K562 (cell line): ENCODE measurements around the gene DOK3. TPM values are rescaled to one million over a fixed set of nuclear protein-coding genes. Genes with fewer than 3 reads are reported as not detected.

Experiments
- CC2D1A ChIP-seq: fragments of 450-650 bp; IDR thresholded peaks from 2 replicates; pipeline ENCODE4 v1.6.1; 2017; ENCODE audit warnings: mild to moderate bottlenecking
- CHD2 ChIP-seq: IDR thresholded peaks from 2 replicates; pipeline ENCODE4 v1.6.1; 2011; ENCODE audit warnings: low read depth, low read length
- EHMT2 ChIP-seq: fragments of 450-650 bp; IDR thresholded peaks from 2 replicates; pipeline ENCODE4 v1.6.1; 2018; ENCODE audit warnings: antibody characterized with exemption
- HEY1 ChIP-seq: fragments of 250-450 bp; sonication (Bioruptor Pico); IDR thresholded peaks from 2 replicates; pipeline ENCODE4 v1.5.0; 2020; ENCODE audit warnings: mild to moderate bottlenecking, moderate library complexity, borderline replicate concordance
- KLF16 ChIP-seq: IDR thresholded peaks from 2 replicates; pipeline ENCODE4 v1.6.1; 2016; ENCODE audit warnings: antibody characterized with exemption
- MEIS2 ChIP-seq: fragments of 450-650 bp; IDR thresholded peaks from 2 replicates; pipeline ENCODE4 v1.6.1; 2014; ENCODE audit warnings: mild to moderate bottlenecking; ENCODE audit not compliant: partially characterized antibody
- NFYB ChIP-seq: IDR thresholded peaks from 2 replicates; pipeline ENCODE4 v1.6.1; 2011; ENCODE audit warnings: mild to moderate bottlenecking, moderate library complexity; ENCODE audit not compliant: insufficient read length; ENCODE audit errors: extremely low read depth
- RAD51 ChIP-seq: fragments of 450-650 bp; IDR thresholded peaks from 2 replicates; pipeline ENCODE4 v1.7.1; 2016; ENCODE audit warnings: low read depth, mild to moderate bottlenecking, borderline replicate concordance
- RNF2 ChIP-seq: sonication (generic); IDR thresholded peaks from 2 replicates; pipeline ENCODE4 v1.6.1; 2016
- SRF ChIP-seq, 2 experiments: fragments of 250-450, 450-650 bp in 1 of 2; sonication (Bioruptor Pico) in 1 of 2; sonication (generic) in 1 of 2; formaldehyde crosslinking; IDR thresholded peaks; 2 replicates each; pipeline versions ENCODE4 v1.5.0 to v1.5.1; 2020 to 2022; ENCODE audit warnings: mild to moderate bottlenecking in 1 of 2, missing genetic modification reagents in 1 of 2
- SRSF3 ChIP-seq: fragments of 200-400 bp; formaldehyde crosslinking; IDR thresholded peaks from 2 replicates; pipeline ENCODE4 v1.6.1; 2016; ENCODE audit warnings: mild to moderate bottlenecking, low read length, moderate library complexity; ENCODE audit not compliant: insufficient read depth
- ZEB2 ChIP-seq: fragments of 450-650 bp; IDR thresholded peaks from 2 replicates; pipeline ENCODE4 v1.6.1; 2016
- ZFP36 ChIP-seq: fragments of 150-350 bp; IDR thresholded peaks from 2 replicates; pipeline ENCODE4 v1.6.1; 2018; ENCODE audit warnings: low read length, low read depth; ENCODE audit not compliant: partially characterized antibody
- ZNF764 ChIP-seq: fragments of 250-450 bp; sonication (Bioruptor Pico); IDR thresholded peaks from 2 replicates; pipeline ENCODE4 v1.4.0; 2020; ENCODE audit warnings: low read depth, mild to moderate bottlenecking, moderate library complexity
- polyA plus RNA-seq, 8 experiments: library from polyadenylated mRNA; depleted of rRNA in 4 of 8; stranded (reverse) in 5 of 8; unstranded in 3 of 8; fragments of >200 nt; fragmentation: Nextera tagmentation in 2 of 8; fragmentation: Illumina TruSeq in 1 of 8; extraction: Ambion mirVana in 2 of 8; extraction: Trizol in 1 of 8; gene quantifications; 2 replicates each; pipeline versions ENCODE4 v1.2.1 to v1.2.3, GENCODE V29; 2011 to 2014; ENCODE audit warnings: inconsistent platforms in 1 of 8, missing spikeins in 1 of 8
- total RNA-seq, 7 experiments: library from RNA; depleted of rRNA in 6 of 7; stranded (reverse); fragments of >200 nt in 6 of 7; fragmentation: Illumina TruSeq in 2 of 7; extraction: Trizol in 2 of 7; gene quantifications; 2 replicates each; pipeline versions ENCODE4 v1.2.1 to v1.2.3, GENCODE V29; 2011 to 2021; ENCODE audit warnings: low replicate concordance in 1 of 7
- TF ChIP-seq, protein P1 (sequence below): fragments of 250-450 bp; sonication (Bioruptor Pico); IDR thresholded peaks from 2 replicates; pipeline ENCODE4 v1.4.0; 2020; ENCODE audit warnings: mild to moderate bottlenecking, moderate library complexity, borderline replicate concordance
- TF ChIP-seq, protein P2 (sequence below): sonication (generic); formaldehyde crosslinking; IDR thresholded peaks from 2 replicates; pipeline ENCODE4 v1.8.0; 2023; ENCODE audit warnings: missing genetic modification reagents, mild to moderate bottlenecking, borderline replicate concordance

Gene DOK3
- total and polyA plus RNA-seq, 9 of the 15 experiments (the other 6 are each of a cell fraction or from before 2014, with no cell fraction given), result 1.3 to 23.0 (median 8.0) TPM

DNA sequence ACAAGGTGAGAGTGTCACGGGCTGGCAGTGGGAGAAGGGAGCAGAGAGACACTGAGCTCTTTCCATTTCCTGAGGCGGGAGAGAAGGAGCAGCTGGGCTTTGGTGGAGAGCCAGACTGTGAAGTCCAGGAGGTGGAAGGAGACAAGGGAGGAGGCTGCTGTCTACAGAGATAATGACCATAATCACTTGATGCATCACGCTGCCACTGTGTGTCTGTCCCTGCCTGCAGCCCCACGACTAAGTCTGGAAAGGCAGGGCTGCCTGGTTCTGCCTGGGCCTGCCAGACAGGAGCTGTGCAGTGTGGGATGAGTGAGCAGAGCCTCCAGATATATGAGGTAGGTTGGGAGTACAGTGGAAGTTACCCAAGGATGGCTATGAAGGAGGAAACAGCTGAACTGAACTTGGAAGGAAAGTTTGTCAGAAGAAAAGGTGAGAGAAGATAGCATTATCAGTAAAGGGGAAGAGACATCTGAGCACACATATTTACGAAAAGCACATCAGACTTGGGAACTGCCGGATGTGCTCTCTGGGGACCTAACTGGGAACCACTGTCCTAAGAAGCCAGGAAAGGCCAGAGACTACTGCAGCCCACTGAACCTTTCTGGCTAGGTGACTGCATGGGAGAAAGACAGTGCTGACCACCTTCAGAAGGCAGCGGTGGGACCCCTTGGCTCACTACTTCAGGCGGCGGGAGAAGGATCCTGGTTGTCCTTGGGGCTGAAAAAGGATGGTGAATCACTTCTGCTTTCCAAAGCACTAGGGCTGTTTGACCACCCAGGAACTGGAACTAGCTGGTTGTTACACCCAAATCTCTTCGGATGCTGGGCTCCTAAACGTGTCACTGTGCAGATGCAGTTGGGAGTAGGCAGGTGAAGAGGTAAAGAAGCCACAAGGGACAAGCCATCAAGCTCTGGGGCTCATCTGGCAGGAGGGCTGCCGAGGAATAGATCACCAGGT, 19.9 kb upstream of the DOK3 start (continued):
- TF ChIP-seq RAD51 (0 out of 2 replicates have a peak, but pooled peaks have one; percentile 7), CHD2 (no peak), ZEB2 (peak; percentile 72; the same call in 1 of the 2 replicates), NFYB (no peak), MEIS2 (peak; percentile 13), HEY1 (CRISPR knock-in tag) (no peak), SRSF3 (no peak), ZFP36 (no peak), KLF16 (peak; percentile 84), SRF (CRISPR knock-in tag; IDR thresholded peaks at IDR 0.05) (0 out of 4 replicates have a peak, but pooled peaks of 1 of the 2 experiments have one; percentile 24), ZNF764 (no peak), CC2D1A (peak; percentile 67; the same call in 1 of the 2 replicates), RNF2 (no peak), EHMT2 (no peak)
- TF ChIP-seq, protein P1, sequence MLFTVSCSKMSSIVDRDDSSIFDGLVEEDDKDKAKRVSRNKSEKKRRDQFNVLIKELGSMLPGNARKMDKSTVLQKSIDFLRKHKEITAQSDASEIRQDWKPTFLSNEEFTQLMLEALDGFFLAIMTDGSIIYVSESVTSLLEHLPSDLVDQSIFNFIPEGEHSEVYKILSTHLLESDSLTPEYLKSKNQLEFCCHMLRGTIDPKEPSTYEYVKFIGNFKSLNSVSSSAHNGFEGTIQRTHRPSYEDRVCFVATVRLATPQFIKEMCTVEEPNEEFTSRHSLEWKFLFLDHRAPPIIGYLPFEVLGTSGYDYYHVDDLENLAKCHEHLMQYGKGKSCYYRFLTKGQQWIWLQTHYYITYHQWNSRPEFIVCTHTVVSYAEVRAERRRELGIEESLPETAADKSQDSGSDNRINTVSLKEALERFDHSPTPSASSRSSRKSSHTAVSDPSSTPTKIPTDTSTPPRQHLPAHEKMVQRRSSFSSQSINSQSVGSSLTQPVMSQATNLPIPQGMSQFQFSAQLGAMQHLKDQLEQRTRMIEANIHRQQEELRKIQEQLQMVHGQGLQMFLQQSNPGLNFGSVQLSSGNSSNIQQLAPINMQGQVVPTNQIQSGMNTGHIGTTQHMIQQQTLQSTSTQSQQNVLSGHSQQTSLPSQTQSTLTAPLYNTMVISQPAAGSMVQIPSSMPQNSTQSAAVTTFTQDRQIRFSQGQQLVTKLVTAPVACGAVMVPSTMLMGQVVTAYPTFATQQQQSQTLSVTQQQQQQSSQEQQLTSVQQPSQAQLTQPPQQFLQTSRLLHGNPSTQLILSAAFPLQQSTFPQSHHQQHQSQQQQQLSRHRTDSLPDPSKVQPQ (CRISPR knock-in tag), result no peak
- TF ChIP-seq, protein P2, sequence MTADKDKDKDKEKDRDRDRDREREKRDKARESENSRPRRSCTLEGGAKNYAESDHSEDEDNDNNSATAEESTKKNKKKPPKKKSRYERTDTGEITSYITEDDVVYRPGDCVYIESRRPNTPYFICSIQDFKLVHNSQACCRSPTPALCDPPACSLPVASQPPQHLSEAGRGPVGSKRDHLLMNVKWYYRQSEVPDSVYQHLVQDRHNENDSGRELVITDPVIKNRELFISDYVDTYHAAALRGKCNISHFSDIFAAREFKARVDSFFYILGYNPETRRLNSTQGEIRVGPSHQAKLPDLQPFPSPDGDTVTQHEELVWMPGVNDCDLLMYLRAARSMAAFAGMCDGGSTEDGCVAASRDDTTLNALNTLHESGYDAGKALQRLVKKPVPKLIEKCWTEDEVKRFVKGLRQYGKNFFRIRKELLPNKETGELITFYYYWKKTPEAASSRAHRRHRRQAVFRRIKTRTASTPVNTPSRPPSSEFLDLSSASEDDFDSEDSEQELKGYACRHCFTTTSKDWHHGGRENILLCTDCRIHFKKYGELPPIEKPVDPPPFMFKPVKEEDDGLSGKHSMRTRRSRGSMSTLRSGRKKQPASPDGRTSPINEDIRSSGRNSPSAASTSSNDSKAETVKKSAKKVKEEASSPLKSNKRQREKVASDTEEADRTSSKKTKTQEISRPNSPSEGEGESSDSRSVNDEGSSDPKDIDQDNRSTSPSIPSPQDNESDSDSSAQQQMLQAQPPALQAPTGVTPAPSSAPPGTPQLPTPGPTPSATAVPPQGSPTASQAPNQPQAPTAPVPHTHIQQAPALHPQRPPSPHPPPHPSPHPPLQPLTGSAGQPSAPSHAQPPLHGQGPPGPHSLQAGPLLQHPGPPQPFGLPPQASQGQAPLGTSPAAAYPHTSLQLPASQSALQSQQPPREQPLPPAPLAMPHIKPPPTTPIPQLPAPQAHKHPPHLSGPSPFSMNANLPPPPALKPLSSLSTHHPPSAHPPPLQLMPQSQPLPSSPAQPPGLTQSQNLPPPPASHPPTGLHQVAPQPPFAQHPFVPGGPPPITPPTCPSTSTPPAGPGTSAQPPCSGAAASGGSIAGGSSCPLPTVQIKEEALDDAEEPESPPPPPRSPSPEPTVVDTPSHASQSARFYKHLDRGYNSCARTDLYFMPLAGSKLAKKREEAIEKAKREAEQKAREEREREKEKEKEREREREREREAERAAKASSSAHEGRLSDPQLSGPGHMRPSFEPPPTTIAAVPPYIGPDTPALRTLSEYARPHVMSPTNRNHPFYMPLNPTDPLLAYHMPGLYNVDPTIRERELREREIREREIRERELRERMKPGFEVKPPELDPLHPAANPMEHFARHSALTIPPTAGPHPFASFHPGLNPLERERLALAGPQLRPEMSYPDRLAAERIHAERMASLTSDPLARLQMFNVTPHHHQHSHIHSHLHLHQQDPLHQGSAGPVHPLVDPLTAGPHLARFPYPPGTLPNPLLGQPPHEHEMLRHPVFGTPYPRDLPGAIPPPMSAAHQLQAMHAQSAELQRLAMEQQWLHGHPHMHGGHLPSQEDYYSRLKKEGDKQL (CRISPR knock-in tag), result 0 out of 2 replicates have a peak, but pooled peaks have one; percentile 81
